Measurements from ENCODE around the gene IL20. TPM values are rescaled to one million over a fixed set of nuclear protein-coding genes. Genes with fewer than 3 reads are reported as not detected.
"Not testable (repeated sequence)": the region's sequence is repeated elsewhere in the genome, so short reads cannot be mapped to it uniquely, and the experiment has no call there.

IL20 gene
- total and polyA plus RNA-seq, 2 of the 13 experiments (the other 11 are each of a cell fraction or from before 2014, with no cell fraction given) = 0.05 TPM; not detected in 1

GRCh38 chr1:206851341-206852010 lies 13.9 kb upstream of the IL20 start:
- ATAC-seq (no peak), DNase-seq (ENCODE audit: low spot score) (no peak), FAIRE-seq (no peak)
- Histone ChIP-seq H3K4me1 (ENCODE audit: insufficient read depth, low read length) (no peaks in the 10 kb centered on the region), H3K27me3 (ENCODE audit: control insufficient read depth in 1 of 2, insufficient read depth in 2 of 2, low read length in 2 of 2) (peaks cover 2 to 5% of the 10 kb centered on the region in 2 experiments; a peak in 1 of 5 replicates), H4K20me1 (ENCODE audit: insufficient read depth, low read length) (no peaks in the 10 kb centered on the region), H3K79me2 (ENCODE audit: insufficient read depth, low read length) (no peaks in the 10 kb centered on the region), H3K9ac (ENCODE audit: insufficient read depth, low read depth, low read length) (no peak overlapping the region), H3K27ac (ENCODE audit: extremely low read length, insufficient read depth, low read length) (no peak overlapping the region), H3K9me3 (ENCODE audit: low read length) (no peaks in the 10 kb centered on the region; the same call in 1 of the 2 replicates), H3K36me3 (replicated peaks in 1 of 2; ENCODE audit: control insufficient read depth in 1 of 2, insufficient read depth in 2 of 2, low read length in 2 of 2) (no peaks in the 10 kb centered on the region), H2AFZ (ENCODE audit: low read length) (no peak overlapping the region), H3K4me3 (replicated peaks in 1 of 3; ENCODE audit: insufficient read depth in 1 of 3, low read depth in 2 of 3, low read length in 3 of 3) (no peak overlapping the region), H3K4me2 (ENCODE audit: low read depth, low read length) (no peak overlapping the region)
- CTCF ChIA-PET (ENCODE audit: low intra/inter-chr PET ratio, low total read pairs) = no interaction called here
- BruUV-seq (replicated peaks) = no TSS peak
- intact Hi-C loops (cut with micrococcal nuclease; ENCODE audit: unreplicated experiment) = no loop called here
- POLR2A ChIA-PET = no interaction called here
- WGBS (ENCODE audit: low lambda C conversion rate) = 15% methylated on average over 5 of the region's 5 CpGs
- TF ChIP-seq KDM1A (CRISPR knock-in tag; IDR thresholded peaks at IDR 0.05) (no peak), CREM (IDR thresholded peaks at IDR 0.05) (no peak), CREM (CRISPR knock-in tag; IDR thresholded peaks at IDR 0.05) (no peak), SP2 (CRISPR knock-in tag; IDR thresholded peaks at IDR 0.05) (no peak), HNRNPL (IDR thresholded peaks at IDR 0.05; ENCODE audit: low read depth, low read length) (no peak), HIVEP1 (CRISPR knock-in tag; IDR thresholded peaks at IDR 0.05) (no peak), HINFP (CRISPR knock-in tag; IDR thresholded peaks at IDR 0.05; ENCODE audit: low read depth) (no peak), CC2D1A (CRISPR knock-in tag; IDR thresholded peaks at IDR 0.05) (no peak), ATF1 (CRISPR knock-in tag; IDR thresholded peaks at IDR 0.05) (no peak), FOXJ3 (CRISPR knock-in tag; IDR thresholded peaks at IDR 0.05; ENCODE audit: borderline replicate concordance) (no peak), DZIP1 (CRISPR knock-in tag; IDR thresholded peaks at IDR 0.05) (no peak), ZNF546 (CRISPR knock-in tag; conservative IDR thresholded peaks at IDR 0.05) (no peak), ZNF720 (CRISPR knock-in tag; IDR thresholded peaks at IDR 0.05) (no peak)
- in situ Hi-C loops (cut with HindIII; ENCODE audit: extremely low pct_ligation_motif_present, low pct_unique_long_range_greater_than_20kb) = no loop called here

- H3K9ac ChIP-seq (ENCODE audit: insufficient read depth, low read depth, low read length); H3K36me3 ChIP-seq (replicated peaks in 1 of 2; ENCODE audit: control insufficient read depth in 1 of 2, insufficient read depth in 2 of 2, low read length in 2 of 2); H3K4me1 ChIP-seq (ENCODE audit: insufficient read depth, low read length); ATAC-seq; intact Hi-C loops (cut with micrococcal nuclease; ENCODE audit: unreplicated experiment); H3K9me3 ChIP-seq (ENCODE audit: low read length); H3K4me2 ChIP-seq (ENCODE audit: low read depth, low read length); DNase-seq (ENCODE audit: low spot score); H3K79me2 ChIP-seq (ENCODE audit: insufficient read depth, low read length); H3K27ac ChIP-seq (ENCODE audit: extremely low read length, insufficient read depth, low read length); H2AFZ ChIP-seq (ENCODE audit: low read length); BruUV-seq (replicated peaks); H3K27me3 ChIP-seq (ENCODE audit: control insufficient read depth in 1 of 2, insufficient read depth in 2 of 2, low read length in 2 of 2); FAIRE-seq; H4K20me1 ChIP-seq (ENCODE audit: insufficient read depth, low read length); POLR2A ChIA-PET; H3K4me3 ChIP-seq (replicated peaks in 1 of 3; ENCODE audit: insufficient read depth in 1 of 3, low read depth in 2 of 3, low read length in 3 of 3); in situ Hi-C loops (cut with HindIII; ENCODE audit: extremely low pct_ligation_motif_present, low pct_unique_long_range_greater_than_20kb); CTCF ChIA-PET (ENCODE audit: low intra/inter-chr PET ratio, low total read pairs): not testable (repeated sequence)
- 27% methylated on average over 2 of the region's 2 CpGs for WGBS (ENCODE audit: low lambda C conversion rate)
Measured at GRCh38 chr1:206852662-206853061, 12.8 kb upstream of the IL20 start.
